GM18499 (cell line): ENCODE measurements around the gene TTLL11.
"Not testable (repeated sequence)": the region's sequence is repeated elsewhere in the genome, so short reads cannot be mapped to it uniquely, and the experiment has no call there.

ENCODE experiments used
- ATAC-seq: cut with Tn5 transposase; IDR thresholded peaks from one replicate; pipeline ENCODE4 v1.9.1; 2021; ENCODE audit warnings: moderate number of reproducible peaks; ENCODE audit not compliant: insufficient read depth, unreplicated experiment

Gene TTLL11

GRCh38 chr9:122087406-122088200 is 5.5 kb downstream of the TTLL11 start:
- ATAC-seq, result no peak

GRCh38 chr9:122086873-122087272 is 6.2 kb downstream of the TTLL11 start:
- ATAC-seq, result no peak

GRCh38 chr9:122085260-122085659 is 7.8 kb downstream of the TTLL11 start:
- no peak for ATAC-seq

- ATAC-seq, result no peak
Measured at GRCh38 chr9:122084026-122084675, 9.0 kb downstream of the TTLL11 start.

- ATAC-seq, result no peak
Measured at GRCh38 chr9:122080986-122081385, 12.1 kb downstream of the TTLL11 start.

DNA sequence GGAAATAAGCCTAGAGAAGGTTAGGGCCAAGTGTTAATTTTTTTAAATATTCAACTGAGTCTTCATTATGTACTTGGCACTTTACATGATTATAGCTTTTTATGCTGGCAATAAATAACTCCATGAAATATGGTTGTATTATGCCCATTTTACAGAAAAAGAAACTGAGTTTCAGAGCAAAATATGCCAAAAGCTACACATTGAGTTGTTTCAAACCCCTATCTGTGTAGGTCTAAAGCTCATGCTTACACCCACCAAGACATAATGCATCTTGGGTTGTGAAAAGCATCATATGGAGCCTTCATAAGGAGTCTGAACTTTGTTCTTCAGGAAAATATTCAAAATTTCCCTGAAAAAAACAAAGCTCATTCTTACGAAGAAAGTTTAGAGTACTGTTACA is 14.6 kb downstream of the TTLL11 start:
- no peak for ATAC-seq

DNA sequence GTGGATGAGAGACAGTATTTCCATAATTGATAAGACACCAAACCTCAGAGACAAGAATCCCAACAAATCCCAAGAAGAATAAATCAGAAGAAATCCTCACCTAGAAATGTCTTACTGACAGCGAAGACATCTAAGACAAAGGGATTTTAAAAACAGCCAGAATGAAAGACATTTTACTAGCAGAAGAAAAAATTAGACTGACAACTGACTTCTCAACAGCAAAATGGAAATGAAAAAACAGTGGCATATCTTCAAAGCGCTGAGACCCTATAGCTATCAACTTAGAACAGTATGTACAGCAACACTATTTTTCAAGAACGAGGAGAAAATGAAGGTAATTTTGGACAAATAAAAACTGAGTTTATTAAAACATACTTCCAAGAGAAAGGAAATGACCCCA is 16.3 kb downstream of the TTLL11 start:
- no peak for ATAC-seq

- ATAC-seq, result no peak
Measured at GRCh38 chr9:122076117-122076516, 17.0 kb downstream of the TTLL11 start.

DNA sequence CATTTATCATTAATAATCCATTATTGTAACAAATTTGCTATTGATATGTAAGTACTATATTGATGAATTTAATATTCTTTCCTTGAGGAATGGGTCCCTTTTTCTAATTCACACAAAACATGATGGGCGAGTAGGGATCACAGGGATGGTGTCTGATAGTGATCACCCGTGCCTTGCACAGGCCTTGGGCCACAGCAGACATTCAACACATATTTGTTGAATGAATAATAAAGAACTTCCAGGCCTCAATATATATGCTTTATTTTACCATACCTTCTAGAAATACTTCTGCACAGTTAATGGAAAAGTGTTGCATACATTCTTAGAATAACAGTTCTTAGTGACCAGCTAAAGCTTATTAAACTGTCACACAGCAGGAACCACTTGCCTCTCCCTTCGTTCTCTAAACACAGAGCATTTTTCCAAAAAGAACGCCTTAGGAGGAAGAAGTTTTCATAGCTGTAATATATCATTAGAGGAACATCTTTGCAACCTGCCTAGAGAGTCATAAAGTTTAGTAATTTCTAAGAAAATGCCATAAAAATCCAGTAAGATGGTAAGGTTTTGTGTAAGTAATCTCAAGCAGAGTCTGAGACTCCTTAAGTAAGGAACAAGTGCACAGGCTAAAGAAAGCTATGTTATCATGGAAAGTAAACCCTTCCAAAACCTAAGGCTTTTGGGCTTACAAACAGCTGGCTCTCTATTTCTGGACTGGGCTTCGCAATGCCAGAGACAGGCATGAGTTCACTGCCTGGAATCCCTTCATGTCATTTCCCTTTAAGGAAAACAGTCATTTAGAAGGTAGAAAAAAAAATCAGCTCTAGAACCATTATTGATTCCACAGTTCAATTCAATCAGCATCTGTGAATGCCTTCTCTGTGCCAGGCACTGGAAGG is 17.7 kb downstream of the TTLL11 start:
- no peak for ATAC-seq

- no peak for ATAC-seq
Measured at GRCh38 chr9:122071715-122072114, 21.4 kb downstream of the TTLL11 start.

GRCh38 chr9:122070728-122071515 is 22.2 kb downstream of the TTLL11 start:
- ATAC-seq, result no peak

GRCh38 chr9:122066680-122067079 is 26.4 kb downstream of the TTLL11 start:
- ATAC-seq, result not testable (repeated sequence)

DNA sequence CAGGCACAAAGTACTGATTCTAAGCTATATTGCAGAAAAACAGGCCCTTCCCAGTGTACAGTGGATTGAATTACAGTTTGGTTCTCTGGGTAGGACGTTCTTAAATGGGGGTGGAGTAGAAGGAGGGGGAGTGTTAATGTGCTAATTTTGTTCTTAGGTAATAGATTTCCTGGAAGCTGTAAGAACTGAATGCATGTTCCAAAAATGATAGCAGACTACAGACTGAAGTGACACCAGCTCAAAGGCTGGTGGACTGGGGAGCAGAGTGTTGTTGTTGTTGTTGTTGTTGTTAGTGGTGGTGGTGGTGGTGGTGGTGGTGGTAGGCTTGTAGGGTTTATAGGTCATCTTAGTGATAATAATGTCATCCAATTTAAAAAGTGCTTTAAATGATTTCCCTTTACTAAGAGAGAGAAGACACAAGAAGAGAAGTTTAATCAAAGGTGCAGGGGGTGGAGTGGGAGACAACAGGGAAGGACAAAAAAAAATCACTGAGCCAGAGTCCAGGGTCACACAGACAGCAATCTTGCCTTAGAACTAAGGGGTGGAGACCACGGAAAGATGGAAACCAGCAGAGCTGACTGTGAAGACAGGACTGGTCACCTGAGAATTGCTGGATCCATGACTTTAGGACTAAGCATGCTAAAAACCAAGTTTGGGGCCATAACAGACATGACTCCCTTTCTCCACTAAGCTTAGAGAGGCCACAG is 27.0 kb downstream of the TTLL11 start:
- ATAC-seq, result no peak

- ATAC-seq, result no peak
Measured at GRCh38 chr9:122060481-122060880, 32.6 kb downstream of the TTLL11 start.

- no peak for ATAC-seq
Measured at GRCh38 chr9:122059955-122060324, 33.2 kb downstream of the TTLL11 start.

- ATAC-seq, result no peak
Measured at GRCh38 chr9:122059214-122059954, 33.7 kb downstream of the TTLL11 start.

GRCh38 chr9:122058709-122059108 is 34.4 kb downstream of the TTLL11 start:
- ATAC-seq, result no peak

DNA sequence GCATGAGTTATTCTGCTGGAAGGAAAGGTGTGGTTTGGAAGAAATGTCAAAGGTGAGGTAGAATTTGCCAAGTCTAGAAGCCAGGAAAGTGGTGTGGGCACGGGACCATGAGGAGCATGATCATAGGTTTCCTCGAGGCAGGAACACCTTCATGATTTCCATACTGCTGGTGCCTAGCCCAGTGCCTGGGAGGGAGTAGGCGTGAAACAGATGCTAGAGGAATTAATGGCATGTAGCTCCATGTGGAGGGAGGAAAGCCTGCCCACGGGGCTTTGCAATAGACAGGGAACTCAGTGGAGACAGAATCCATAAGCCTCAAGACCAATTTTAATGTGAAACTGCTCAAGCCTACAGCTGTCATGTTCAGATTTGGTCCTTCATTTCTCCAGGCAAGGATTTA is 35.1 kb downstream of the TTLL11 start:
- ATAC-seq, result no peak

DNA sequence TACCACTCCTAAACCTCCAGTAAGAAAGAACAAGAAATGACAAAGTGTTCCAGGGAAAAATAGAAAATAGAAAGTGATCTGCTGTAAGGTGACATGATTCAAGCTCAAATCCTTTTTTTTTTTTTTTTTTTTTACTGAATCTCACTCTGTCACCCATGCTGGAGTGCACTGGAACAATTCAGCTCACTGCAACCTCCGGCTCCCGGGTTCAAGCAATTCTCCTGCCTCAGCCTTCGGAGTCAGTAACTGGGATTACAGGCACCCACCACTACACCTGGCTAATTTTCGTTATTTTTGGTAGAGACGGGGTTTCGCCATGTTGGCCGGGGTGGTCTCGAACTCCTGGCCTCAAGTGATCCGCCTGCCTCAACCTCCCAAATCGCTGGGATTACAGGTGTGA is 35.9 kb downstream of the TTLL11 start:
- no peak for ATAC-seq
